ENCODE data around the gene WNT9B.

The WNT9B gene

DNA sequence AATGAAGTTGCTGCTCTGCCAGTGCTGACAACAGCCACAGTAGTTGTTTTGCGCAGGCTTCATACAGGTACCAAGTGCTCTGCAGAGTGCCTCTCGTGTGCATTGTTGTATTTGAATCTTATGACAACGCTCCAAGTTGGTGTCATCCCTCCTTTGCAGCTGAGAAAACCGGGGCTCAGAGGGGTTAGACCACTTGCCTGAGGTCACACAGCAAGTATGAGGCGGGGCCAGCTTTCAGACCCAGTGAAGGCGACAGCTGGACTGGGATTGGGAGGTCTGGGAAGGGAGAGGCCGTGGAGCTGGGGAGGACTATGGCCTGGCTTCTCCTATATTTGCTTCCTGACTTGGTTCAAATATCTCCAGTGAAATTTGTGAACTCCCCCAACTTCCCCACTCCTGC is 33.2 kb downstream of the WNT9B start:
- DNase-seq (ENCODE audit: low read depth) = no peak

DNA sequence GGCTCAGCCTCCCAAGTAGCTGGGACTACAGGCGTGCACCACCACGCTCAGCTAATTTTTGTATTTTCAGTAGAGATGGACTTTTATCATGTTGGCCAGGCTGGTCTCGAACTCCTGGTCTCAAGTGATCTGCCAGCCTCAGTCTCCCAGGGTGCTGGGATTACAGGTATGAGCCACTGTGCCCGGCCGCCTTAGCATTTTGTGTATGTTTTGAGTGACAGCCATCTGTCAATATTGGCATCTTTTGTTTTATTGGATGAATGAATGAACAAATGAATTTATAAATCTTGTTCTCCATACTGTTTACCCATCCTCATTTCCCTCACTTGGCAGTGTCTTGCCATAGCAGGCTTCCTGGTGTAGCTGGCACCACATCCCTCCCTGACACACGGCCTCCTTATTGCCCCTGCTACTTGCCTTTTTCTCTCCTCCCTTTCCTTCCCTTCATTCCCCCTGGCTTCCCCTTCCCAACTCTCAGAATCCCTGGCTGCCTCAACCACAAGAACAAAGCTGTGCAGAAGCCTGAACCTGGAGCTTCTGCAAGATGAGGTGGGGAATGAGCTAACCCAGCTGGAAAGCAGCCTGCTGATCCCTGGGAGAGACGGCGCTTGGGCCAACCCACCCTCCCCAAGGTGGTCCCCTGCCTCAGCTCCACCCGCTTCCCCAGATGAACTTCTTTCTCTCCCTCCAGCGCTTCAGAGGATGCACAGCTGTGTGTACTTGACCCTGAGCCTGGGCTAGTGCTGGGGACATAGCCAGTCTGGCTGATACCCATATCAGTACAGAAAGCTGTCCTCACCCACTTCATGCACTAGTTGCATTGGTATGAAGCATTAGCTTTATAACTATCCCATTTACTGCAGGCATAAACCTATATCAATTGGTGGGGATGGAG is 34.3 kb downstream of the WNT9B start:
- DNase-seq (ENCODE audit: low read depth) = no peak

DNA sequence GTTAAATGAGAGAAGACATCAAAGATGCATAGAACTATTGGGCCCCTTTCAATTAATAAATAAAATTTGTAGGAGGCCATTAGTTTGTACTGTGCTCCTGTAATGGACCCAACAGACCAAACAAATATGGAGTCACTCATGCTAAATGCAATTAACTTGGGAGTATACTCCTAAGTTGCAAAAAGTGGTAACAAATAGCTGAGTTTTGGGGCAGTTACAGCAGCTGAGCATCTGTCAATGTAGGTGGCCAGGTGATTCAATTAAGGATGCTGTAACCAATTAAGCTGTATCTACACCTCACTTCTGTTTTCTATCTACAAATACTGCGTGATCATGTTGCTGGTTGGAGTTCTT is 34.9 kb downstream of the WNT9B start:
- no peak for DNase-seq (ENCODE audit: low read depth)

DNA sequence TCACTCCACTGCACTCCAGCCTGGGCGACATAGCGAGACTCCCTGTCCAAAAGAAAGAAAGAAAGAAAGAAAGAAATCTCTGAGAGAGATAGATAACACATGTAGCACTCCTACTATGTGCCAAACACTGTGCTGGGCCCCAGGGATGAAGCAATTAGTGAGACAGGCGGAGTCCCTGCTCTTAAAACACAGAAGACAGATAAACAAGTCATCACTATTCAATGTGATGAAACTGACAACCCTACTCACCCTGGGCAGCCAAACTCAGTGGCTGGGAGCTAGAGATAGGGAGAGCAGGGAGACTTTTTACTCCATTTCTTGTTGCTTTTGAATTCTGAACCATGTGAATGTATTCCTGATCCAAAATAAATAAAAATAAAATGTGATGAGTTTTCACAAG is 36.3 kb downstream of the WNT9B start:
- DNase-seq (ENCODE audit: low read depth) = no peak

DNA sequence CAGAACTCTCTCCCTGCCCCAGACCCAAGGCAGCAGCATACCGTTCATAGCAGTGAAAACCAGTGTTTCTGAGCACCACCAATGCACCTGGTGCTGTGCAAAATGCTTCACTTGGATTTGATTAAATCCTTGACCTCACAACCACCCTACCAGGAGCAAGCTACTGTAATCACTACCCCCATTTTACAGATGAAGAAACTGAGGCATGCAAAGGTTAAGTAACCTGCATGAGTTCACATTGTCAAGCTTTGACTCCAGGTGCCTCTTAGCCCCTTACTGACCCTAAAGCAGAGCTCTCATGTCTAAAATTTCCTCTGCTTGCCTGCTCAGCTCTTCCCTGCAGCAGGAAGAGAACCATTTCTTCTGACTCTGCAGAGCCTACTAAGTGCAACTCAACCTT is 37.3 kb downstream of the WNT9B start:
- DNase-seq (ENCODE audit: low read depth) = no peak

DNA sequence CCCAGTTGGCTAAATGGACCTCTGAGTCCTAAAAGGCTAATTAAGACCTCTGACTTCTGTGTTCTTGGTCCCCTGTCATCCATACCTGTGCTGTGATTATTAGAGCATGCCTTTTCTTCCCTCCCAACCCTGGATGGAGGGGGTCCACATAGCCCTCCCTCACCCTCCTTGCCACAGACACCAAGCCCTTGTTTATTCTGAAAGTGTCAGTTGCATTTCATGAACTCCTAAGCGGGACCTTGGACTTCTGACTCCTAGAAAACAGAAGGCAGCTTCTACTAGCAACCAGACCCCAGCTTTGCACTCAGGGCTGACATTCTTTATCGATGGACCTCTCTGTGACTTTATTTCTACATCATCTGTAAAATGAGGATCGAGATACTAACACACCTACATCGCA is 38.1 kb downstream of the WNT9B start:
- DNase-seq (ENCODE audit: low read depth) = no peak

DNA sequence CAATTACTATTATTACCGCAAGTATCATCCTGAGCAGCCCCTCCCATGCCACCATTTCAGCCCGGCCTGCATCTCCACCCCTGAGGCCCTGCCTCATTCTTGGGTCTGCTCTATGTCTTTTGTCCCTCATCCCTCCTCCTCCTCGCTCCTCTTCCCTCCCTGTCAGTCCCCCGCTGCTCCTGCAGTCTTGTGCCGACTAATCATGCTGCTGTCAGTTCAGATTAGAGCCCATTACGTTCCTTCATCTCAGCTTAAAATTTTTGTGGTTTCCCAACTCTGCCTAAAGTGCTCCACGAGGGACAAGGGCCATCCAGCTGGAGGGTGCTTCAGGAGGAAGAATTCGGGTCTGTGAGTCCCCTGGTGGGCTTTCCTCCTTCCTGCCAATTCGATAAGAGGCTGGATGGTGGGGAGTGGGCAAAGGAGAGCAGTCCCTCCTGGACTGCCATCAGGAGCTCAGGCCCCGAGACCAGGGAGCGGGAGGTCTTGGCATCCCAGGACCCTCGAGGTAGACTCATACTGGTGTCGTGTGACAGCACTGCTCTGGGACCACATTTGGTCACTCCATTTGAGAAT is 38.7 kb downstream of the WNT9B start:
- DNase-seq (ENCODE audit: low read depth) = no peak

DNA sequence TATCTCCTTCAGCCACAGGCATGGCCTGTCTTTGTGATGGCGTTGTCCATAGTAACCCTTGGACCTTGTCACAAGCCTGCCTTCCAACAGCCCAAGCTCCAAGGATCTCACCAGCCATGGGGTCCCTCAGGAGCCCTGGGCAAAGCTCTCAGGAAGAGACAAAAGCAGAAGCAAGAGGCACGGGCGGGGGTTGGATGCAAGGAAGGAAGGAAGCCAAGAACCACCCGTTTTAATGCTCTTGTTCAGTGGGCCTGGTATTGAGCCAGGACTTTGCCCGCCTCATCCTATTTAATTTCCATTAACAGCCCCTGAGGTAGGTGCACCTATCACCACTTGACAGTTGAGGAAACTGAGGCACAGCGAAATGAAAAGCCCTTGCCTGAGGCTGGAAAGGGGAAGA is 39.3 kb downstream of the WNT9B start:
- no peak for DNase-seq (ENCODE audit: low read depth)

DNA sequence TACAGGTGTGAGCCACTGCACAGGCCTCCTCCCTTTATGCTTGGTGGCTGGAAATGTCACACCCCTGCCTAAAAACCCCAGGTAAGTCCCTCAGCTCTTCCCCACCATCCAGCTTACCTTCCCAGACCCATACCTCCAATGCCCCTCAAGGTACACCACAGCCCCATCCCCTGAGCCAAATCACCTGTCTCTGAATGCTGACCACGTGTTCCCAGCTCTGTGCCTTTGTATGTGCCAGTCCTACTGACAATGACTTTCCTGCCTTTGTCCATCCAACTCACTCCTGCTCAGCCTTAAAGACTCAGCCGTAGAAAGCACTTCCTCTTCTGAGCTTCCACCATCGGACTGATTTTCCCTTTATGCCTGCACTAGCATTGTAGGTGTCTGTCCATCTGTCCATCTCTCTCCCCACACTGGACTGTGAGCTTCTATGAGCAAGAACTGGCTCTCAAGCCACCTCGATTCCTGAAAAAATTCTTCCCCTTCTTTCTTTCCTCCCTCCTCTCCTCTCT is 40.9 kb downstream of the WNT9B start:
- no peak for DNase-seq (ENCODE audit: low read depth)

DNA sequence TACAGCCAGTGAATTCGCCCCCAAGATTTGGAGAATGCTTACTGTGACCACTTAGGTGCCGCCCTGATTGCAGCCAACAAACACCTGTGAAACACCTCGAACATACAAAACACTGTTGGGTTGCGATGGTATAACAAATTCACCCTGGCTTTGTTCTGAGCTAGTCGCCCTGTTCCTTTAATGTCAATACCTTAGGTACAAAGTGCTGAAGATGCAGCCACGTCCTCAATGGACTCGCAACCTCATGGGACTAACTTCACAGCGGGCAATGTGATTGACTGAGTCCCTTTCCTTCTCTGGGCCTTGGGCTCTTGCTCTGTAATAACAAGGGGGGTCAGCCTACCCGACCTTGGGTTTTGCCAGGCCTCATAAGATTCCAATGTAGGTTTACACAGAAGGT is 42.6 kb downstream of the WNT9B start:
- DNase-seq (ENCODE audit: low read depth) = no peak

DNA sequence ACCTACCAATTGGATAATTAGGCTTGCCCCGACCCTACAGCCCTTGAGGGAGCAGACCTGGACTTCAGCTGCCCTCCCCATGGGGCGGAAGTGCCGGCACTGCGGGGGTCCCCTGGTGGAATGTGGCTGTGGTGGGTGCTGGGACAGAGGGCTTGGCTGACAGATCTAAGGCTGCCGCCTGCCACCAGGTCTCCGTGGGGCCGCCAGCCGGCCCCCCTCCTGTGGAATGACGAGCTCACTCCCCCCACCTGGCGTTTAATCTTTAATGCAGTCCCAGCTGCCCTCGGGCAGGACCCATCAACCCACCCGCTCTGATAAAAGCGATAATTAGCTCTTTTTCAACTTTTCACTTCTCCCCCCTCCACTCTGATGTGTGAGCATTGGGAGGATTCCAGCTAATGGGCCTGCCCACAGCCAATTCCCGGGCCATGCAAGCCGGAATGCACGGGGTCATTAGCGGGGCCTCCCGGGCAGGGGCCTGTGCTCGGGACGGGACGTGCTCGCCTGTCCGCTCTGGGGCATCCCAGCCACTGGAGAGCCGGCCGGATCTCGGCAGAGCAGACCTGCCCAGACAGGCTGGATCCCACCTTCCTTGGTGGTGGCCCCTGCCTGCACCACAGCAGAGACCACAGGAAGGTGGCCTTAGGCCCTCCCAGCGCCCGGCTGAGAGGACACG is 43.2 kb downstream of the WNT9B start:
- no peak for DNase-seq (ENCODE audit: low read depth)

DNA sequence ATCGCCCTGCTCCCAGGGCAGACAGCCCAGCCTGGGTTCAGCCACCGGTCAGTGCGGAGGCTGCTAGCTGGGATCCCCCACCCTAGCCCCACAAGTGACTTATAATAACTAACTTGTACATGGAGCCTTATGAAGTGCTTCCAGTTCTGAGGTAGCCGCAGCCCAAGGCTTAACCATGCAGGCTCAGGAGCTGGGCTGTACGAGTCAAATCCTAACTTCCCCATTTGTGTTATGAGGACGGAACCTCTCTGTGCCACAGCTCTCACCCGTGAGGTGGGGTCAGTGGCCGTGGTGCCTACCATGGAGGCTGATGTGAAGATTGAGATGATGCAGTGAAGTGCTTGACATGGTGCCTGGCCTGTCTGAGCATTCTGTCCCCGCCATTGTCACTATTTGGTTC is 43.8 kb downstream of the WNT9B start:
- no peak for DNase-seq (ENCODE audit: low read depth)

DNA sequence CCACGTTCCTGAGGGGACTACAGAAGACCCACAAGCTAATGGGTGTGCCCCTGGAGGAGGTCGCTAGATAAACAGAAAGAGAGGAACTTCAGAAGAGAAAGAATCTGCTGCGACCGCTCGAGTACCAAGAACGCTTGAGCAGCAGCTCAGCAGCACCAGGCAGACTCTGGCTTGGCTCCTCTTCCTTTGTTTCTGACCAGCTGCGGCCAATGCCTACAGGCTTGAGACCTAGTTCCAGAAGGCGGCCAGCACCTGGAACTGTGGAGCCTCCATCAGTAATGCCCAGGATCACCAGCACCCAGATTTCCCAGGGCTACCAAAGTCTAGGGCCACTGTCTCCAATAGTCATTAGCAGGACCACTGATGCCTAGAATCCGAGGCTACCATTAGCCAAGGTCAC is 45.6 kb downstream of the WNT9B start:
- no peak for DNase-seq (ENCODE audit: low read depth)

DNA sequence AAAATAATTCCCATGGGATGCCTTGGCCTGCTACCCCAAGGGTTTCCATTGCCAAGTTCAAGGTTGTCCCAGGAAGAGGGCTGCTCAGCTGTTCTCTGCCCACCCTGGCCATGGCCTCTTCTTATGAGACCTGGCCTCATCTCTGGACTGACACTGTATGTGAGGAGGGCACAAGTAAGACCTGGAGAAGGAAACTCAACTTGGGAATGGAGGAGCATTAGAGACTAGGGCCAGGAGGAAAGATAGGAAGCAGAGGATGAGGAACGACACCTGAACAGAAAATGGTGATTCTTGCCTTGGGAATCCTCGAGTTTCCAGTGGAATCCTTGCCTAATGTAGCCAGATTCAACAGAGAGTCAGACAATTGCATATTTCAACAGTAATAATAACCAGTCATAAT is 47.0 kb downstream of the WNT9B start:
- DNase-seq (ENCODE audit: low read depth) = no peak

DNA sequence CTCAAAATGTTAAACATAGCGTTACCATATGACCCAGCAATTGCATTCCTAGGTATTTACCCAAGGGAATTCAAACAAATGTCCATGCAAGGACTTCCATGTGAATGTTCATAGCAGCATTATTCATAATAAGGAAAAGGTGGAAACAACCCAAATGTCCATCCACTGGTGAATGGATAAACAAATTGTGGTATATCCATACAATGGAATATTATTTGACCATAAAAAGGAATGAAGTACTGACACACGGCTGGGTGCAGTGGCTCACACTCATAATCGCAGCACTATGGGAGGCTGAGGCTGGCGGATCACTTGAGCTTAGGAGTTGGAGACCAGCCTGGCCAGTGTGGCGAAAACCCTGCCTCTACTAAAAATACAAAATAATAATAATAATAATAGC is 47.5 kb downstream of the WNT9B start:
- no peak for DNase-seq (ENCODE audit: low read depth)

DNA sequence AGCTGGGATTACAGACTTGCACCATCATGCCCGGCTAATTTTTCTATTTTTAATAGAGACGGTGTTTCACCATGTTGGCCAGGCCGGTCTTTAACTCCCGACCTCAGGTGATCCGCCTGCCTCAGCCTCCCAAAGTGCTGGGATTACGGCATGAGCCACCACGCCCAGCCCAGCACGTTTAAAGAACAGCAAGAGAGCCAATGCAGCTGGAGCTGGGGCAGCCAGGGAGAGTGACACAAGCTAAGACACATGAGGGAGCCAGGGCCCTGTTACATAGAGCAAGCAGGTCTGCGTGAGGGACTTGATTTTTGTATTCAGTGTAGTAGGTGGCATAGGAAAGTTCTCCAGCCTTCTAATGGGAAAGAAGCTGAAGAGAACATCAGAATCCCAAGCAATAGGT is 49.9 kb downstream of the WNT9B start:
- no peak for DNase-seq (ENCODE audit: low read depth)

DNA sequence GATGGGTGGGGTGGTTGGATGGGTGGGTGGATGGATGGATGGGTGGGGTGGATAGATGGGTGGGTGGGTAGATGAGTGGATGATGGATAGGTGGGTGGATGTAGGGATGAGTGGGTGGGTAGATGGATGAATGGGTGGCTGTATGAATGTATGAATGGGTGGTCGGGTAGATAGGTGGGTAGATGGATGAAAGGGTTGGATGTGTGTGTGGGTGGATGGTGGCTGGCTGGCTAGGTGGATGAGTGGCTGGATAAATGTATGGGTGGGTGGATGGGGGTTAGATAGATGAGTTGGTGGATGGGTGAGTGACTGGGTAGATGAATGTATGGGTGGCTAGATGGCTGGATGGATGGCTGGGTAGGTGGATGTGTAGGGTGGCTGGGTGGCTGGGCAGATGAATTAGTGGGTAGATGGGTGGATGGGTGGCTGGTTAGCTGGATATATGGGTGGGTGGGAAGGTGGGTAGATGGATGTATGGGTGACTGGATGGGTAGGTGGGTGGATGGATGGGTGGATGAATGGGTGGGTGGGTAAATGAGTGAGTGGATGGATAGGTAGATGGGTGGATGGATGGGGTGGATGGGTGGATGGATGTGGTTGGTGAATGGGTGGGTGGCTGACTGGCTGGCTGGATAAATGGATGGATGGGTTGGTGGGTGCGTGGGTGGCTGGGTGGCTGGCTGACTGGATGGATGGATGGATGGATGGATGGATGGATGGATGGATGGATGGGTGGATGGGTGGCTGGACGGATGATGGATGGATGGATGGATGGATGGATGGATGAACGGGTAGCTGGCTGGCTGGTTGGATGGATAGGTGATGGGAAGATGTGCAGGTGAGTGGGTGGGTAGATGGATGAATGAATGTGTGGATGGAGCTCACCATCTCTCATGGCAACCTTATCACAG is 52.6 kb downstream of the WNT9B start:
- no peak for DNase-seq (ENCODE audit: low read depth)

DNA sequence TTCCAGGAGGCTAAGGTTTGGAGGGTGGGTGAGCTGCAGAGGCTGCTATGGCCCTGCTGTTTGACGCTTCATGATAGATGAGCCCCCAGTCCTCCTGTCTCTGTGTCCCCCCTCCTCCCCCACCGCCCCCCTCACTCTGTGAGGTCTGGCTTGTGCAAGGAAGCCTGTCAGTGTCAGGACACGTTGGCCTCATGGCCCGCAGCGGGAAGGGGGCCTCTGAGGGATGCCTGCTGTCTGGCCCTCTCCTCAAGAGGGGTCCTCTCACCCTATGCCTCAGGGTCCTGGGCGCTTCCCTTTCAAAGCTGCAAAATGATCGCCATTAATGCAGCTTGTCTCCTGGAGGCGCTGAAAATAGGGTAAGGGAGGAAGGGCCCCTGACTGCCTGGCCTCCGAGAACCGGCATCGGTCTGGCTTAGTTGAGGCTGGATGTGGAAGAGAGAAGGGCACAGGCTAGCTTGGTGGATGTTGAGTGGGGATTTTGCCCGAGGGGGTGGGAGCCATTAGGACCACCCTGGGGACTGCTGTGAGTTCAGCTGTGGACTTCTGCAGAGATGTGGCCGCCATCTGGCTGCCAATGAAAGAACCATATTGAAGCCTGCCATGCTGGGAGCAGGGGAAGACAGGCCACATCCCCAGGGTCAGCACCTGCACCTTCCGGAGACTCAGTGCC is 56.8 kb downstream of the WNT9B start:
- no peak for DNase-seq (ENCODE audit: low read depth)

DNA sequence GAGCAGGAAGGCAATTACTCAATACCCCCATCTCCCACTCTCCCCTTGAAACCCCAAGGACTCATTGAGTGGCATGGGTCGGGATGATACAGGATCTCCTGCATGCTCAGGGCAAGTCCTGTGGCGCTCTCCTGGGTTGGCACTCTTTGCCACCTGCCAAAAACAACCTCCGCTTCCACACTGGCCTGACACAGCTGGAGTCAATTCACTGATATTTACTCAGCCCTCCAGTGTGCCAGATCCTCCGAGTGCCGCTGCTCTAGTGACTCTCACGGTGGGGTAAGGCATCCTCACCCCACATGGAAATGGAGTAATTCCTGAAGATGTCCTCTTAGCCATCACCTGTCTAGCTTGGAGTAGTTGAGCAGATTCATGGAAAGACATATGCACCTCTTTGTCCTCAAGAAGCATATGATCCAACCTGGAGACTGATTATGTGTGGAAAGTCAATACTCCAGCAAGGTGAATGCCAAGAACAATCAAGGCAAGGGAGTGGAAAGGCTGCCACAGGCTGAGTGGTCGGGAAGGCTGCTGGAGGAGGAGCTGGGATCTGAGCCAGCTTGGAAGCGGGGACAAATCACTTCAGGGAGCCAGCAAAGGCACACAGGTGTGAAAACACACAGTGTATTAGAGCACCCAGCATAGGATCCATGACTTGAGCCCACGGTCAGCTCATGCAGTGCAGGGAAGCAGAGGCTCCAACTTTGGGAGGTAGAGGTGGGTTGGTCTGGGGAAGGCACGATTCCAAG is 59.0 kb downstream of the WNT9B start:
- DNase-seq (ENCODE audit: low read depth) = no peak

DNA sequence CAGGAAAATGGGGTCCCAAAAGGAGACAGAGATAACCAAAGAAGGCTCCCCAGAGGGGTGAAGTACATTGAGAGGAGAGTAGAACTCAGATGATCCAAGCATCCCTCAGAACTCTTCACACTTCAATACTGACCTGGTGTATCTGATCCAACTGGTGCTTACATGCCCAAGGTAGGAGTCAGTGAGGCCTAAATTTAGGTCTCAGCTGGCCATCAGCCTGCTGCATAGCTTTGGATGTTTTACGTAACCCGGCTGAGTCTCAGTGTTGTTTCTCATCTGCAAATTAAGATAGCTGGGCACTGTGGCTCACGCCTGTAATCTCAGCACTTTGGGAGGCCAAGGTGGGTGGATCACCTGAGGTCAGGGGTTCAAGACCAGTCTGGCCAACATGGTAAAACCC is 59.9 kb downstream of the WNT9B start:
- no peak for DNase-seq (ENCODE audit: low read depth)

DNA sequence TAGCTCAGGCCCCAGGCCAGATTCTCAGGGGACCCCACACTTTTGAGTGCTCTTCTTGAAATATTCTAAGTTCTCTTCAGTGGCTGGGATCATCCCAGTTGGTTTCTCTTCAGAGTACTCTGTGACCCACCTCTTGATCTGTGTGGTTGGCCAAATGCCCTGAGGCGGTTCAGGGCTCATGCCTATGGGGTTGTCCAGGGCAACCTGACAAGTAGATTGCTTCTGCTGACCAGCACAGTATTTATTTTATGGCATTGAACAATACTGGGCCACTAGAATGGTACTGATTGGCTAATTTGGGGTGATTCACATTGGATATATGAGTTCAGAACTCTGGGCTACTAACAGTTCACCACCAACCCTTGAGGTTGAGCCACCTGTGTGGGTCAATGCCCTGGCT is 64.2 kb downstream of the WNT9B start:
- DNase-seq (ENCODE audit: low read depth) = no peak

Data from CMK (cell line).